GM12878 (cell line): Measurements from ENCODE around the gene IPCEF1. TPM values are rescaled to one million over a fixed set of nuclear protein-coding genes. Genes with fewer than 3 reads are reported as not detected.
"Not testable (repeated sequence)": the region's sequence is repeated elsewhere in the genome, so short reads cannot be mapped to it uniquely, and the experiment has no call there.

Source experiments
- ATAC-seq: fragments of 200-7000 bp; cut with Tn5 transposase; 3 replicates; pipeline ENCODE4 v1.9.1; 2020; ENCODE audit warnings: mild to moderate bottlenecking, moderate library complexity
- BruUV-seq: library from RNA; stranded (reverse); fragments of 400-500 nt; replicated peaks from 2 replicates; lab custom pipeline; 2021; lab: Mats Ljungman, UMichigan
- CTCF ChIA-PET: fragments of 300-600 bp; sonication (Branson Sonifier 250); formaldehyde crosslinking; extraction: SDS; loops from one replicate; lab custom pipeline; 2021; ENCODE audit warnings: inconsistent platforms; lab: Yijun Ruan, JAX
- POLR2A ChIA-PET: fragments of 350-600 bp; formaldehyde crosslinking; extraction: SDS; loops from one replicate; lab custom pipeline; 2021; ENCODE audit warnings: inconsistent platforms; lab: Charles Lee
- RAD21 ChIA-PET: fragments of 300-600 bp; sonication (Branson Sonifier 250); formaldehyde crosslinking; loops from one replicate; lab custom pipeline; 2023; ENCODE audit warnings: antibody characterized with exemption; ENCODE audit not compliant: unreplicated experiment; lab: Charles Lee
- SMC1A ChIA-PET: fragments of 300-600 bp; sonication (Branson Sonifier 250); formaldehyde crosslinking; loops from one replicate; lab custom pipeline; 2023; ENCODE audit not compliant: unreplicated experiment, uncharacterized antibody; lab: Charles Lee
- DNase-seq: peaks from one replicate; pipeline ENCODE4 v3.0.0-alpha.2; 2011; ENCODE audit warnings: low read depth, low spot score
- FAIRE-seq: peaks from 3 replicates; lab custom pipeline; 2011; peaks lifted over from hg19 to GRCh38; lab: Jason Lieb, UNC
- H2AFZ ChIP-seq: 2 replicates; pipeline ENCODE4 v1.6.0; 2011; ENCODE audit warnings: low read depth, low read length, control low read depth; ENCODE audit not compliant: control insufficient read depth
- H3K27ac ChIP-seq: 2 replicates; pipeline ENCODE4 v1.5.1; 2011; ENCODE audit warnings: control low read depth; ENCODE audit not compliant: control insufficient read depth, insufficient read depth
- H3K27me3 ChIP-seq, 2 experiments: replicated peaks in 1 of 2; 2 replicates each; pipeline versions ENCODE4 v1.6.0 to v1.6.1; 2011; ENCODE audit warnings: low read length in 1 of 2; ENCODE audit not compliant: control insufficient read depth in 2 of 2, insufficient read depth in 2 of 2
- H3K36me3 ChIP-seq, 2 experiments: 2 replicates each; pipeline ENCODE4 v1.5.1; 2011; ENCODE audit warnings: low read length in 1 of 2; ENCODE audit not compliant: control insufficient read depth in 2 of 2, insufficient read depth in 2 of 2
- H3K4me1 ChIP-seq: 2 replicates; pipeline ENCODE4 v1.6.1; 2011; ENCODE audit warnings: mild to moderate bottlenecking, low read length, moderate library complexity, mixed read lengths; ENCODE audit not compliant: control insufficient read depth, insufficient read depth
- H3K4me2 ChIP-seq: 2 replicates; pipeline ENCODE4 v1.6.0; 2011; ENCODE audit warnings: control low read depth; ENCODE audit not compliant: control insufficient read depth, insufficient read depth
- H3K4me3 ChIP-seq: fragments of 200-600 bp; sonication (generic); 2 replicates; pipeline ENCODE4 v1.5.1; 2016
- H3K79me2 ChIP-seq: 2 replicates; pipeline ENCODE4 v1.6.0; 2011; ENCODE audit warnings: low read length; ENCODE audit not compliant: control insufficient read depth, insufficient read depth
- H3K9ac ChIP-seq: 2 replicates; pipeline ENCODE4 v1.8.0; 2011; ENCODE audit warnings: low read length, control low read depth, mixed read lengths; ENCODE audit not compliant: control insufficient read depth, insufficient read depth
- H3K9me3 ChIP-seq: replicated peaks from 3 replicates; pipeline ENCODE4 v1.5.1; 2011; ENCODE audit warnings: mild to moderate bottlenecking, low read length; ENCODE audit not compliant: control insufficient read depth, insufficient read depth
- H4K20me1 ChIP-seq: 2 replicates; pipeline ENCODE4 v1.6.0; 2011; ENCODE audit not compliant: control insufficient read depth, insufficient read depth
- EP300 ChIP-seq, 2 experiments: fragments of 150-350 bp in 1 of 2; IDR thresholded peaks; 2 replicates each; pipeline ENCODE4 v1.6.1; 2011 to 2012; ENCODE audit warnings: low read depth in 2 of 2, low read length in 2 of 2, borderline replicate concordance in 1 of 2, improper control_type of control experiment in 1 of 2, inconsistent platforms in 1 of 2; ENCODE audit not compliant: control insufficient read depth in 1 of 2
- IKZF1 ChIP-seq: fragments of 450-650 bp; conservative IDR thresholded peaks from 2 replicates; pipeline ENCODE4 v1.6.1; 2017; ENCODE audit warnings: antibody characterized with exemption, mild to moderate bottlenecking
- PKNOX1 ChIP-seq: fragments of 450-650 bp; IDR thresholded peaks from 2 replicates; pipeline ENCODE4 v1.6.1; 2016; ENCODE audit warnings: mild to moderate bottlenecking
- POLR2AphosphoS2 ChIP-seq: IDR thresholded peaks from 2 replicates; pipeline ENCODE4 v1.6.1; 2011; ENCODE audit warnings: low read depth, mild to moderate bottlenecking, low read length, improper control_type of control experiment, moderate library complexity
- SPI1 ChIP-seq: IDR thresholded peaks from 2 replicates; pipeline ENCODE4 v1.6.1; 2011; ENCODE audit warnings: low read depth, mild to moderate bottlenecking, low read length, moderate library complexity, borderline replicate concordance; ENCODE audit not compliant: insufficient read depth
- WGBS: methylation state at CpG from one replicate; pipeline ENCODE4 v1.1.6; 2016; ENCODE audit warnings: low lambda C conversion rate; ENCODE audit not compliant: insufficient replicate concordance, insufficient coverage; ENCODE audit errors: missing lambda C conversion rate; 5-methylcytosine and 5-hydroxymethylcytosine counted together
- in situ Hi-C: fragments of 300-500 bp; cut with MboI; formaldehyde crosslinking; loops from 9 replicates; pipeline ENCODE4 v1.14.3; 2018; ENCODE audit warnings: mixed read lengths
- intact Hi-C: fragments of 100-400 bp; cut with micrococcal nuclease; formaldehyde crosslinking; loops from one replicate; pipeline ENCODE4 v1.14.2; 2022; ENCODE audit not compliant: unreplicated experiment
- polyA plus RNA-seq, 11 experiments: library from polyadenylated mRNA; depleted of rRNA in 4 of 11; unstranded in 6 of 11; stranded (reverse) in 5 of 11; fragments of >200 nt; fragmentation: Nextera tagmentation in 4 of 11; fragmentation: Illumina TruSeq in 1 of 11; extraction: Ambion mirVana in 4 of 11; extraction: Trizol in 1 of 11; gene quantifications; 1 replicate in 1 of 11; 2 replicates in 10 of 11; pipeline versions ENCODE4 v1.2.1 to v1.2.3, GENCODE V29; 2011 to 2016; ENCODE audit warnings: inconsistent platforms in 2 of 11, missing spikeins in 2 of 11, low read depth in 1 of 11
- total RNA-seq, 4 experiments: library from RNA; depleted of rRNA in 3 of 4; stranded (reverse); fragments of >200 nt in 3 of 4; fragmentation: Illumina TruSeq in 1 of 4; extraction: Trizol in 1 of 4; gene quantifications; 2 replicates each; pipeline versions ENCODE4 v1.2.1 to v1.2.3, GENCODE V29; 2013 to 2021

The IPCEF1 gene
- total and polyA plus RNA-seq, 10 of the 15 experiments (the other 5 are each of a cell fraction or from before 2014, with no cell fraction given), result 1.3 to 137 (median 4.2) TPM

- intact Hi-C loops, result no loop called here
- Histone ChIP-seq H3K4me3 (no peak overlapping the region), H2AFZ (no peak overlapping the region), H3K9me3 (no peaks in the 10 kb centered on the region; the same call in 2 of the 3 replicates), H3K27ac (no peak overlapping the region), H3K36me3 (no peaks in the 10 kb centered on the region), H3K27me3 (no peaks in the 10 kb centered on the region; a peak in 1 of 4 replicates), H3K79me2 (no peaks in the 10 kb centered on the region), H3K9ac (no peak overlapping the region), H3K4me2 (no peak overlapping the region), H4K20me1 (no peaks in the 10 kb centered on the region), H3K4me1 (no peaks in the 10 kb centered on the region)
- ATAC-seq (no peak), DNase-seq (no peak), FAIRE-seq (no peak)
- TF ChIP-seq EP300 (IDR thresholded peaks at IDR 0.05; ENCODE audit: borderline replicate concordance in 1 of 2, control insufficient read depth in 1 of 2, low read depth in 2 of 2, low read length in 2 of 2) (no peak), POLR2AphosphoS2 (no peak), IKZF1 (no peak), PKNOX1 (no peak)
- ChIA-PET POLR2A (no interaction called here), RAD21 (no interaction called here), CTCF (no interaction called here), SMC1A (interaction anchor here (0.5 kb wide), 1 partner anchor 25 kb away, joined by 3 read pairs; no protein-coding TSS in a partner anchor)
- no TSS peak for BruUV-seq
- in situ Hi-C loops, result no loop called here
- WGBS, result 2% methylated on average over 4 of the region's 4 CpGs
Observed at GRCh38 chr6:154337406-154338005, 19.1 kb downstream of the IPCEF1 start.

- peak; percentile 23 for FAIRE-seq
- in situ Hi-C loops, H3K27me3 ChIP-seq, H3K4me2 ChIP-seq, H3K36me3 ChIP-seq, H3K9me3 ChIP-seq, BruUV-seq, H3K4me1 ChIP-seq, H3K79me2 ChIP-seq, POLR2A ChIA-PET, H4K20me1 ChIP-seq, DNase-seq, CTCF ChIA-PET, H2AFZ ChIP-seq, SMC1A ChIA-PET, RAD21 ChIA-PET, H3K4me3 ChIP-seq, ATAC-seq, H3K9ac ChIP-seq, intact Hi-C loops, H3K27ac ChIP-seq: not testable (repeated sequence)
- WGBS, result 26% methylated on average over 1 of the region's 1 CpG
- peak; percentile 30; the same call in 1 of the 2 replicates for TF ChIP-seq SPI1
Observed at GRCh38 chr6:154334147-154334546, 22.5 kb downstream of the IPCEF1 start.
